BE2C (cell line): ENCODE measurements around the gene PPP1R8.
"Not testable (repeated sequence)": the region's sequence is repeated elsewhere in the genome, so short reads cannot be mapped to it uniquely, and the experiment has no call there.

Experiments used
- DNase-seq: peaks from one replicate; pipeline ENCODE4 v3.0.0-alpha.2; 2020
- H3K27me3 ChIP-seq: fragments of 250-450 bp; sonication (Bioruptor Pico); 2 replicates; pipeline ENCODE4 v1.5.1; 2020; ENCODE audit warnings: mild to moderate bottlenecking
- H3K36me3 ChIP-seq: fragments of 250-450 bp; sonication (Bioruptor Pico); 2 replicates; pipeline ENCODE4 v1.5.1; 2020; ENCODE audit warnings: mild to moderate bottlenecking
- H3K4me1 ChIP-seq: fragments of 250-450 bp; sonication (Bioruptor Pico); 2 replicates; pipeline ENCODE4 v1.5.1; 2020
- H3K4me3 ChIP-seq: 2 replicates; pipeline ENCODE4 v1.5.1; 2011; ENCODE audit warnings: low read depth, low read length
- H3K9me3 ChIP-seq: fragments of 250-450 bp; sonication (Bioruptor Pico); 2 replicates; pipeline ENCODE4 v1.5.1; 2020
- TF ChIP-seq, protein P1 (sequence below): IDR thresholded peaks from 2 replicates; pipeline ENCODE4 v1.5.1; 2012; ENCODE audit warnings: mild to moderate bottlenecking, low read depth, low read length

PPP1R8 gene

DNA sequence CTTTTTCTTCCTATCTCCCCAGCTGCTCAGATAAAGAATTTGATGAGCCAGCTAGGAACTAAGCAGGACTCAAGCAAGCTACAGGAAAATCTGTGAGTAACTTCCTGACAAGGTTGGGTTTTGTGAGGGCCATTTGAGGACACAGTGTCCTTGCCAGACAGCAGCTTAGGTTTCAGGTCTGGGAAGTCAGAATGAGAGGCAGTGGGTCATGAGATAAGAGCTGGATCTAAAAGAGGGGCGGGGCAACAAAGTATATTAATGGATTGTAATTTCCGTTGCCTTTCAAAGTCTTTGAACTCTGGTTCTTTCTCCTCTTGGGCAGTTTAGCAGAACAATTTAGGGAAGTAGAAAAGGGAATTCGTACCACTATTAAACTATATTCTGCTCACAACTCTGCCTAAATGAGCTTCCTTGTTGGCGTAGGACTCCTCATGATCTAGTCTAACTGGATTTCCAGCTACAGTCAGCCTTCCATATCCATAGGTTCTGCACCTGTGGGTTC lies 41.0 kb upstream of the PPP1R8 start:
- Histone ChIP-seq H3K27me3 (no peaks in the 10 kb centered on the region), H3K4me1 (peaks cover 3% of the 10 kb centered on the region; the same call in 1 of the 2 replicates), H3K4me3 (no peak overlapping the region), H3K36me3 (no peaks in the 10 kb centered on the region; the same call in 1 of the 2 replicates), H3K9me3 (no peaks in the 10 kb centered on the region)
- TF ChIP-seq, protein P1, sequence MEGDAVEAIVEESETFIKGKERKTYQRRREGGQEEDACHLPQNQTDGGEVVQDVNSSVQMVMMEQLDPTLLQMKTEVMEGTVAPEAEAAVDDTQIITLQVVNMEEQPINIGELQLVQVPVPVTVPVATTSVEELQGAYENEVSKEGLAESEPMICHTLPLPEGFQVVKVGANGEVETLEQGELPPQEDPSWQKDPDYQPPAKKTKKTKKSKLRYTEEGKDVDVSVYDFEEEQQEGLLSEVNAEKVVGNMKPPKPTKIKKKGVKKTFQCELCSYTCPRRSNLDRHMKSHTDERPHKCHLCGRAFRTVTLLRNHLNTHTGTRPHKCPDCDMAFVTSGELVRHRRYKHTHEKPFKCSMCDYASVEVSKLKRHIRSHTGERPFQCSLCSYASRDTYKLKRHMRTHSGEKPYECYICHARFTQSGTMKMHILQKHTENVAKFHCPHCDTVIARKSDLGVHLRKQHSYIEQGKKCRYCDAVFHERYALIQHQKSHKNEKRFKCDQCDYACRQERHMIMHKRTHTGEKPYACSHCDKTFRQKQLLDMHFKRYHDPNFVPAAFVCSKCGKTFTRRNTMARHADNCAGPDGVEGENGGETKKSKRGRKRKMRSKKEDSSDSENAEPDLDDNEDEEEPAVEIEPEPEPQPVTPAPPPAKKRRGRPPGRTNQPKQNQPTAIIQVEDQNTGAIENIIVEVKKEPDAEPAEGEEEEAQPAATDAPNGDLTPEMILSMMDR = no peak
- peak; percentile 13 for DNase-seq

DNA sequence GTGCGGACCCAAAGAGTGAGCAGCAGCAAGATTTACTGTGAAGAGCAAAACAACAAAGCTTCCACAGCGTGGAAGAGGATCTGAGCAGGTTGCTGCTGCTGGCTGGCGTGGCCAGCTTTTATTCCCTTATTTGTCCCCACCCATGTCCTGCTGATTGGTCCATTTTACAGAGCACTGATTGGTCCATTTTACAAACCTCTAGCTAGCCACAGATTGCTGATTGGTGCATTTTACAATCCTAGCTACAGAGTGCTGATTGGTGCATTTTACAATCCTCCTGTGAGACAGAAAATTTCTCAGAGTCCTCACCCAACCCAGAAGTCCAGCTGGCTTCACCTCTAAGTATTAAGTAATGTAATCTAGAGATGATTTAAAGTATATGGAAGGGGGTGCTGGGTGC lies 40.3 kb upstream of the PPP1R8 start:
- H3K4me1 ChIP-seq, DNase-seq, H3K36me3 ChIP-seq, H3K27me3 ChIP-seq, H3K4me3 ChIP-seq, H3K9me3 ChIP-seq: not testable (repeated sequence)

DNA sequence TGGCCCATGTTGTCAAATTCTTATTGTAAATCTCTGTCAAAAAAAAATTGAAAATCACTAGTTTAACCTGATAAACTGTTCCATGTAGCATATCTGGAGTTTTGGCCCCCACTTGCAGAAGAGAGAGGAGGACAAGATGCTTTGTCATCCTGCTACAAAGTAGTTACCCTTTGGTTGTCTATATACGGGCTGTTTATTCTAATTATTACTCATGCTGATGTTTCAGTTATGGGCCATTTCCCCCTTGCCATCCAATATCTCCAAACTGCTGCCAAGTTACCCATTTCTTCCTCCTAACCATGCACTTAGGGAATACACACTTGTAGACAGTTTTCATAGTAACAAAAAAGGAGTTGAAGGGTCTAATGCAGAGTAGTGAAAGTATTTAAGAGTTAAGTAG lies 35.0 kb upstream of the PPP1R8 start:
- H3K4me1 ChIP-seq = no peaks in the 10 kb centered on the region
- H3K4me3 ChIP-seq = no peak overlapping the region
- H3K9me3 ChIP-seq = no peaks in the 10 kb centered on the region
- H3K27me3 ChIP-seq = no peaks in the 10 kb centered on the region
- DNase-seq = no peak
- H3K36me3 ChIP-seq = no peaks in the 10 kb centered on the region; the same call in 1 of the 2 replicates
- TF ChIP-seq, protein P1 = no peak

DNA sequence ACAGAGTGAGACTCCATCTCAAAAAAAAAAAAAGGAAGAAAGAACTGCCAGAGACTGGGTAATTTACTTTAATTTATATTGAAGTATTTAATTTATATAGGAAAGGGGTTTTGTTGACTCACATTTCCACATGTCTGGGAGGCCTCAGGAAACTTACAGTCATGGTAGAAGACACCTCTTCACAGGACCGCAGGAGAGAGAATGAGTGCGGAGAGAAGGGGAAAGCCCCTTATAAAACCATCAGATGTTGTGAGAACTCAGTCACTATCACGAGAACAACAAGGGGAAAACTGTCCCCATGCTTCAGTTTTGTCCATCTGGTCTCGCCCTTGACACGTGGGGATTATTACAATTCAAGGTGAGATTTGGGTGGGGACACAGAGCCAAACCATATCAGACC lies 25.8 kb upstream of the PPP1R8 start:
- Histone ChIP-seq H3K36me3 (no peaks in the 10 kb centered on the region), H3K4me1 (no peaks in the 10 kb centered on the region), H3K4me3 (no peak overlapping the region), H3K27me3 (no peaks in the 10 kb centered on the region), H3K9me3 (no peaks in the 10 kb centered on the region)
- TF ChIP-seq, protein P1 = no peak
- no peak for DNase-seq

DNA sequence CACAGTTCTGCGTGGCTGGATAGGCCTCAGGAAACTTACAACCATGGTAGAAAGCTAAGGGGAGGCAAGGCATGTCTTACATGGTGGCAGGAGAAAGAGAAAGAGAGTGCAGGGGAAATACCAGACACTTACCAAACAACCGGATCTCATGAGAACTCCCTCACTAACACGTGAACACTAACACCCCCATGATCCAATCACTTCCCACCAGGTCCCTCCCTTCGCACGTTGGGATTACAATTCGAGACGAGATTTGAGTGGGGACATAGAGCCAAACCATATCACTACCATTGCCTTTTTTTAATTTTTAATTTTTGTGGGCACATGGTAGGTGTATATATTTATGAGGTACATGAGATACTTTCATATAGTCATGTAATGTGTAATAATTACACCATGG lies 23.8 kb upstream of the PPP1R8 start:
- DNase-seq = no peak
- Histone ChIP-seq H3K4me3 (no peak overlapping the region), H3K9me3 (no peaks in the 10 kb centered on the region), H3K36me3 (no peaks in the 10 kb centered on the region), H3K27me3 (no peaks in the 10 kb centered on the region), H3K4me1 (no peaks in the 10 kb centered on the region)
- TF ChIP-seq, protein P1 = no peak

DNA sequence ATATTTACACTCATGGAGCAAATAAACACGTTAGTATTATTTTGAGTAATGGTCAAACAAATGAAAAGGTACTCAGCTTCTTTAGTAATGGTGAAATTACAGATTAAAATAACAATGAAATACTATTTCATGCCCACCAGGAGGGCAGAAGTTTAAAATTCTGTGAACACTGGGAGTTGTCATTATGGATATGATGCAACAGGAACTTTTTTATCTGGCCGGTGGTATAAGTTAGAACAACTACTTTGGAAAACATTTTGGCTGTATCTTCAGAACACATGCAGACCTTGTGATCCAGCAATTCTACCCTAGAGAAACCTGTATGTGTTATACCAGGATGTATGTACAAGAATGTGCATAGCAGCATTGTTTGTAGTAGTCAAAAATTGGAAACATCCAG lies 23.2 kb upstream of the PPP1R8 start:
- TF ChIP-seq, protein P1 = no peak
- Histone ChIP-seq H3K27me3 (no peaks in the 10 kb centered on the region), H3K4me3 (no peak overlapping the region), H3K9me3 (no peaks in the 10 kb centered on the region), H3K4me1 (no peaks in the 10 kb centered on the region; the same call in 1 of the 2 replicates), H3K36me3 (no peaks in the 10 kb centered on the region)
- no peak for DNase-seq

DNA sequence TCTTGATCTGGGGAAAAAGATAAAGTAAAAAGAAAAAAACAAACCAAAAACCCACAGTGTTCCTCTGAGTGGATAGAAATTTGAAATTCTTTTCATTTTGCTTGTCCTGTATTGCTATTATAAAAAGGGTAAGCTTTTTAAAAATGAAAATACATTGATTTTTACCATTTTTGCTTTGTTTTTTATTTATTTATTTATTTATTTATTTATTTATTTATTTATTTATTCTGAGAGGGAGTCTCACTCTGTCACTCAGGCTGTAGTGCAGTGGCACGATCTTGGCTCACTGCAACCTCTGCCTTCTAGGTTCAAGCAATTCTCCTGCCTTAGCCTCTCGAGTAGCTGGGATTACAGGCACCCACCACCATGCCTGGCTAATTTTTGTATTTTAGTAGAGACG lies 22.5 kb upstream of the PPP1R8 start:
- not testable (repeated sequence) for H3K9me3 ChIP-seq, H3K36me3 ChIP-seq, H3K27me3 ChIP-seq, H3K4me3 ChIP-seq, H3K4me1 ChIP-seq, DNase-seq
